ENCODE results near the gene EHD1. TPM values are rescaled to one million over a fixed set of nuclear protein-coding genes. Genes with fewer than 3 reads are reported as not detected.

EHD1 gene
- total RNA-seq, 4 donors from 2014 or later, result 53.5 to 90.7 (median 67.4) TPM

DNA sequence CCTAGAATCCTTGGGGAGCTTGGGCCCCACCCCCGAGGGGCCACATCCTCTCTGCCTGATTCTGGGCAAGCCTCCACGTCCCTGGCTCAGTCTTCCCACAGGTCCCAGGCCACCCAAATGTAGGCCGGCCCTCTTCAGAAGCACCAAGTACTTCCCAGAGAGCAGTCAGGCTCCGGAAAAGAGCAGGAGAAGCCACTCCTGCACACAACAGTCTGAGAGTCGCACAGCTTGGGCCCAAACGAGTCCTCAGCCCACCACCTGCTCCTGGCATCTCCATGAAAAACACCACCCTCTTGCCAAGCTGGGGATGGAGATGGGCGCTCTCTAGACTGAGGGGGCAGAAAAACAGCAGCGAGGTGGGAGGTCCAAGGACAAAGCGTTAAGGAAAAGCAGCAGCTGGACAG lies 15.4 kb downstream of the EHD1 start:
- no peak for TF ChIP-seq POLR2A (IDR thresholded peaks at IDR 0.05)
- TF ChIP-seq, protein P1, sequence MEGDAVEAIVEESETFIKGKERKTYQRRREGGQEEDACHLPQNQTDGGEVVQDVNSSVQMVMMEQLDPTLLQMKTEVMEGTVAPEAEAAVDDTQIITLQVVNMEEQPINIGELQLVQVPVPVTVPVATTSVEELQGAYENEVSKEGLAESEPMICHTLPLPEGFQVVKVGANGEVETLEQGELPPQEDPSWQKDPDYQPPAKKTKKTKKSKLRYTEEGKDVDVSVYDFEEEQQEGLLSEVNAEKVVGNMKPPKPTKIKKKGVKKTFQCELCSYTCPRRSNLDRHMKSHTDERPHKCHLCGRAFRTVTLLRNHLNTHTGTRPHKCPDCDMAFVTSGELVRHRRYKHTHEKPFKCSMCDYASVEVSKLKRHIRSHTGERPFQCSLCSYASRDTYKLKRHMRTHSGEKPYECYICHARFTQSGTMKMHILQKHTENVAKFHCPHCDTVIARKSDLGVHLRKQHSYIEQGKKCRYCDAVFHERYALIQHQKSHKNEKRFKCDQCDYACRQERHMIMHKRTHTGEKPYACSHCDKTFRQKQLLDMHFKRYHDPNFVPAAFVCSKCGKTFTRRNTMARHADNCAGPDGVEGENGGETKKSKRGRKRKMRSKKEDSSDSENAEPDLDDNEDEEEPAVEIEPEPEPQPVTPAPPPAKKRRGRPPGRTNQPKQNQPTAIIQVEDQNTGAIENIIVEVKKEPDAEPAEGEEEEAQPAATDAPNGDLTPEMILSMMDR (IDR thresholded peaks at IDR 0.05), result no peak
- Histone ChIP-seq H3K4me3 (replicated peaks in 1 of 3) (no peak overlapping the region), H3K27me3 (no peaks in the 10 kb centered on the region), H3K27ac (peak overlapping the region; percentile 63 to 79 (median 72)), H3K4me1 (peaks cover 33 to 46% of the 10 kb centered on the region in 2 donors), H3K9me3 (no peaks in the 10 kb centered on the region), H3K36me3 (peaks cover 5 to 11% of the 10 kb centered on the region in 2 donors)
- intact Hi-C loops (cut with DNase I), result no loop called here
- WGBS, 2 donors, result 31 to 32% methylated on average over 7 to 9 of the region's 9 CpGs
- DNase-seq, result peak; percentile 54 to 60

DNA sequence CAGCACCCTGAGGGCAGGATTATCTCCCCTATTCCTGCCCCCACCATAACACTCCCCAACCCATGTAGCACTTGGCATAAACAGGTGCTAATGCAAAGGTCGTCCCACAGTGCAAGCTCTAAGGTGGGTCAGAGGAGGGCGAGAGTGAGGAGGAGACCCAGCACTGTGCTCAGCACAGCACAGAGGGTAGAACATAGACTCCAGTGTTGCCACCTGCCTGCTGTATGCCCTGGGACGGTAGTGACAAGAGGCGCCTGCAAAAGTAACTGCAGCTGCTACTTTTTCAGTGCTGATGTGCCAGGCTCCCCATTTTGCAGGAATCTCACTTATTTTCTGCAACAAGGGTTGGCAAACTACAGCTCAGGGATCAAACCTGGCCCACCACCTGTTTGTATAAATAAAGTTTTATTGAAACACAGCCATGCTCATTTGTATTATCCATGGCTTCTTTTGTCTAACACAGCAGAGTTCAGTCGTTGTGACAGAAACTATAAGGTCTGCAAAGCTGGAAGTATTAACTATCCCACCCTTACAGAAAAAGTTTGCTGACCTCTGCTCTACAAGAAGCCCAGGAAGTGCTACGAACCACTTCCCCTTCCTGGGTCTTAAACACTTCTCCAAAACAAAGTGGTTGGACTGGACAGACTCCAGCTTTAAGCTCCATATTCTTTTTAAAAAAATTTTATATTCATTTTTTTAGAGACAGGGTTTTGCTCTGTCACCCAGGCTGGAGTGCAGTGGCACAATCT lies 17.0 kb downstream of the EHD1 start:
- no peak for TF ChIP-seq POLR2A (IDR thresholded peaks at IDR 0.05)
- TF ChIP-seq, protein P1 (IDR thresholded peaks at IDR 0.05), result no peak
- Histone ChIP-seq H3K4me1 (peaks cover 33 to 59% of the 10 kb centered on the region in 2 donors), H3K27ac (no peak overlapping the region), H3K4me3 (replicated peaks in 1 of 3) (no peak overlapping the region), H3K36me3 (peaks cover 5 to 11% of the 10 kb centered on the region in 2 donors), H3K9me3 (no peaks in the 10 kb centered on the region), H3K27me3 (no peaks in the 10 kb centered on the region)
- DNase-seq, result no peak
- 86 to 92% methylated on average over 6 of the region's 6 CpGs for WGBS, 2 donors
- intact Hi-C loops (cut with DNase I), result no loop called here

DNA sequence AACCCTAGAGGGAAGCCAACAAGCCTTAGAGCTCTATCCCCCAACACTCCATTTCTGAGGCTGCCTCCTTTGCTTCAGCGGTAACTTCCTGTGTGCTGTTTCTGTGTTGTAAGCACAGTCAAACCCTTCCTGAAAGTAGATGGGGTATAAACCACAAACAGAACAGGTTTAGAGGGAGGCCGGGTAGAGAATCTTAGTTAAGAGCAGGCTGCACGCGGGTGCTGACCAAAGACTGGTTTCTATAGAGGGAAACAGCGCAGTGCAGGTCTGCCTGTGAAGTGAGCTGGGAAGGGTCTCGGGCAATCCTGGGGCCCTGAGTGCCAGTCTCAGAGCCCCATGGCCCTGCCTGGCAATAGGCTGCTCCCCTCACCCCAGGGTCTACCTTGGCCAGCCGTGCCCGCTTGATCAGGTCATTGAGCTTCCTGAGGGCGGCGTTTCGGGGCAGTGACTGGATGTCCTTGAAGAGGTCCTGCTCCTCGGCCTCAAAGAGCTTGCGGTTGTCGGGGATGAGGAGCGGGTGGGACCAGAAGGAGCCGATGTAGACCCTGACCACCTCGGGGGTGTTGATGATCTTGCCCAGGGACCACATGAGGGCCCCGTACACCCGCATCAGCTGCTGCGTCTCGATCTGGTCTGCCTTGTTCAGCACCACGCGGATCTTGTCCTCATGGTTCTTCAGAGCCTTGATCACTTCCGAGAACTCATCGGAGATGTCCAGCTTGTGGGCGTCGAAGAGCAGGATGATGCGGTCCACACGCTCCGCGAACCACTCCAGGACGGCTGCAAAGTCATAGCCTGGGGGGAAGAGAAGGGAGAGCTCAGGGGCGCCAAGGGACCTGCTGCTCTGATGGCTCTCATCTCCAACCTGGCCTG lies 18.6 kb downstream of the EHD1 start:
- intact Hi-C loops (cut with DNase I), result no loop called here
- 89 to 95% methylated on average over 21 to 31 of the region's 33 CpGs for WGBS, 2 donors
- peaks cover 30 to 59% of the 10 kb centered on the region in 2 donors for H3K4me1 ChIP-seq
- H3K9me3 ChIP-seq, result no peaks in the 10 kb centered on the region
- TF ChIP-seq, protein P1 (IDR thresholded peaks at IDR 0.05), result no peak
- no peak for TF ChIP-seq POLR2A (IDR thresholded peaks at IDR 0.05)
- no peak overlapping the region for H3K4me3 ChIP-seq (replicated peaks in 1 of 3)
- peak overlapping the region in 1 of 3 donors; percentile 18 for H3K27ac ChIP-seq
- peaks cover 5 to 11% of the 10 kb centered on the region in 2 donors for H3K36me3 ChIP-seq
- H3K27me3 ChIP-seq, result no peaks in the 10 kb centered on the region
- no peak for DNase-seq

DNA sequence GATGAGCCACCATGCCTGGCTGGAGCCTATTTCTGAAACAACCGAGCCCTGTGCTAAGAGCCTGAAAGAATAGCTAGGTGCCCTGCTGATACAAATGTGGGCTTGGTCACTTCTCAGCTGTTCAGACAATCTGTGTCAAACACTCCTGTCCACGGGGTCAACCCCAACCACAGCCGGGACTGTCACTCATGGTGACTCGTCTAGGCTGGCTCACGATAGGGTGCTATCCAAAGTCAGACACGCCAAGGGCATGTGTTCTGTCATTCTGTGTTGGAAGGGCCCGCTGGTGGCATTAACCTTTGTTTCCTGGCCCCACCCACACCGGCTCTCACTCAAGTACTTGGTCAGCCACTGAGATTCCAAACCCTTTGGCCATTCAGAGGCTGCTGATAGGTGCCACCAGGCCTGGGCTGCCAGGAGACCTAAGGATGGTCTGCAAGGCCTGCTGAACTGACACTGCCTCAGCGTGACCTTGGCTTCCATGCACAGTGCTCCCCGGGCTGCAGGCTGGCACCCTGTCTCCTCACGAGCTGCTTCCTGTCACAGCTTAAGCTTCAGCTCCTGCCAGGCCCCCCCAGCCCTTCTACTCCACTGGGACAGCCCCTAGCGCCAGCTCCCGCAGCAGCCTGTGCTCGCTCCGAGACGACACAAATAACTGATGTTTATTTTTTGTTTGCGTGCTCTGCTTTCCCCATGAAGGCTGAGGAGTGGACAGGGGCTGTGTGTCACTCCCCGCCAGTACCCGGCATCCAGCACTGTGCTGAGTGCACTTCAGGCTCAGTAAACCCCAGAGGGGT lies 19.8 kb downstream of the EHD1 start:
- 84 to 93% methylated on average over 12 to 19 of the region's 19 CpGs for WGBS, 2 donors
- H3K27me3 ChIP-seq, result no peaks in the 10 kb centered on the region
- intact Hi-C loops (cut with DNase I), result no loop called here
- H3K36me3 ChIP-seq, result peaks cover 15 to 22% of the 10 kb centered on the region in 2 donors
- H3K9me3 ChIP-seq, result no peaks in the 10 kb centered on the region
- no peak overlapping the region for H3K4me3 ChIP-seq (replicated peaks in 1 of 3)
- H3K27ac ChIP-seq, result no peak overlapping the region
- no peak for DNase-seq
- TF ChIP-seq, protein P1 (IDR thresholded peaks at IDR 0.05), result no peak
- TF ChIP-seq POLR2A (IDR thresholded peaks at IDR 0.05), result no peak
- H3K4me1 ChIP-seq, result peaks cover 19 to 56% of the 10 kb centered on the region in 2 donors

Measured in thyroid gland (tissue), 4 donors.